ENCODE results near the gene OCA2. TPM values are rescaled to one million over a fixed set of nuclear protein-coding genes. Genes with fewer than 3 reads are reported as not detected.

Gene OCA2
- total and polyA plus RNA-seq, 2 of the 13 experiments (the other 11 are each of a cell fraction or from before 2014, with no cell fraction given): 0.02 to 0.05 TPM

DNA sequence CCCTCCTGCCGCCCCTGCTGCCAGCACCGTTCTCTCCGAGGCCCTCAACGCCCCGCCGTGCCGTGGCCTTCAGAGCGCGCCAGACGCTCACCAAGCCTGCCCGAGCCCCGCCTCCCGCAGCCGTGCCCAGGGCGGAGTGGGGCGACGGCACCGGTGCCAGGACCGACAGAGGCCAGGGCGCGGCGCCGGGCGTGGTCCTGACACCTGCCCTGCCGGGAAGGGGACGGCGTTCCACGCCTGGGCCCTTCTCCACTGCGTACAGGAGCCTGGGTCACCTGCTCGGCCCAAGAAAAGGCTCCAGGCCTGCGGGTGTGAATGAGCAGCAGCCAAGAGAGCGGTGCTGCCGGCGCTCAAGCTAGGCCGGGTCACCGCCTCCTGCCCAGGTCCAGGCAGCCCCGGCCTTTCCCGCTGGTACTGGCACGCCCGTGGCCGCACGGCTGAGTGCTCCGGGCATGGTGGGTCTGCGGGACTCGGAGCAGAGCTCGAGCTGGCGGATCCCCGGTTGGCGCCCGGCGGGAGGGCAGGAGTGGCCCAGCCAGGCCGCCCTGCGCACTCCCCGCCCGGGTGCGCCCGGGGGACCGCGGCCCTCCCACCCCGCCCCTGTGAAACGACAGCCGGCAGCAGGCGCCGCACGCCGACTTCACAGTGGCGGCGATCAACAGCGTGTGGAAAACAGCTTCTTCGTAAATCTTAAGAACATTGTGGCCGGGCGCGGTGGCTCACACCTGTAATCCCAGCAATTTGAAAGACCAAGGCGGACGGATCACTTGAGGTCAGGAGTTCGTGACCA lies 4.2 kb downstream of the OCA2 start (continued):
- TF ChIP-seq, protein P1, sequence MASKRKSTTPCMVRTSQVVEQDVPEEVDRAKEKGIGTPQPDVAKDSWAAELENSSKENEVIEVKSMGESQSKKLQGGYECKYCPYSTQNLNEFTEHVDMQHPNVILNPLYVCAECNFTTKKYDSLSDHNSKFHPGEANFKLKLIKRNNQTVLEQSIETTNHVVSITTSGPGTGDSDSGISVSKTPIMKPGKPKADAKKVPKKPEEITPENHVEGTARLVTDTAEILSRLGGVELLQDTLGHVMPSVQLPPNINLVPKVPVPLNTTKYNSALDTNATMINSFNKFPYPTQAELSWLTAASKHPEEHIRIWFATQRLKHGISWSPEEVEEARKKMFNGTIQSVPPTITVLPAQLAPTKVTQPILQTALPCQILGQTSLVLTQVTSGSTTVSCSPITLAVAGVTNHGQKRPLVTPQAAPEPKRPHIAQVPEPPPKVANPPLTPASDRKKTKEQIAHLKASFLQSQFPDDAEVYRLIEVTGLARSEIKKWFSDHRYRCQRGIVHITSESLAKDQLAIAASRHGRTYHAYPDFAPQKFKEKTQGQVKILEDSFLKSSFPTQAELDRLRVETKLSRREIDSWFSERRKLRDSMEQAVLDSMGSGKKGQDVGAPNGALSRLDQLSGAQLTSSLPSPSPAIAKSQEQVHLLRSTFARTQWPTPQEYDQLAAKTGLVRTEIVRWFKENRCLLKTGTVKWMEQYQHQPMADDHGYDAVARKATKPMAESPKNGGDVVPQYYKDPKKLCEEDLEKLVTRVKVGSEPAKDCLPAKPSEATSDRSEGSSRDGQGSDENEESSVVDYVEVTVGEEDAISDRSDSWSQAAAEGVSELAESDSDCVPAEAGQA (IDR thresholded peaks at IDR 0.05; ENCODE audit: low read depth): no peak
- TF ChIP-seq, protein P1 (CRISPR knock-in tag; IDR thresholded peaks at IDR 0.05; ENCODE audit: borderline replicate concordance): no peak
- TF ChIP-seq, protein P2, sequence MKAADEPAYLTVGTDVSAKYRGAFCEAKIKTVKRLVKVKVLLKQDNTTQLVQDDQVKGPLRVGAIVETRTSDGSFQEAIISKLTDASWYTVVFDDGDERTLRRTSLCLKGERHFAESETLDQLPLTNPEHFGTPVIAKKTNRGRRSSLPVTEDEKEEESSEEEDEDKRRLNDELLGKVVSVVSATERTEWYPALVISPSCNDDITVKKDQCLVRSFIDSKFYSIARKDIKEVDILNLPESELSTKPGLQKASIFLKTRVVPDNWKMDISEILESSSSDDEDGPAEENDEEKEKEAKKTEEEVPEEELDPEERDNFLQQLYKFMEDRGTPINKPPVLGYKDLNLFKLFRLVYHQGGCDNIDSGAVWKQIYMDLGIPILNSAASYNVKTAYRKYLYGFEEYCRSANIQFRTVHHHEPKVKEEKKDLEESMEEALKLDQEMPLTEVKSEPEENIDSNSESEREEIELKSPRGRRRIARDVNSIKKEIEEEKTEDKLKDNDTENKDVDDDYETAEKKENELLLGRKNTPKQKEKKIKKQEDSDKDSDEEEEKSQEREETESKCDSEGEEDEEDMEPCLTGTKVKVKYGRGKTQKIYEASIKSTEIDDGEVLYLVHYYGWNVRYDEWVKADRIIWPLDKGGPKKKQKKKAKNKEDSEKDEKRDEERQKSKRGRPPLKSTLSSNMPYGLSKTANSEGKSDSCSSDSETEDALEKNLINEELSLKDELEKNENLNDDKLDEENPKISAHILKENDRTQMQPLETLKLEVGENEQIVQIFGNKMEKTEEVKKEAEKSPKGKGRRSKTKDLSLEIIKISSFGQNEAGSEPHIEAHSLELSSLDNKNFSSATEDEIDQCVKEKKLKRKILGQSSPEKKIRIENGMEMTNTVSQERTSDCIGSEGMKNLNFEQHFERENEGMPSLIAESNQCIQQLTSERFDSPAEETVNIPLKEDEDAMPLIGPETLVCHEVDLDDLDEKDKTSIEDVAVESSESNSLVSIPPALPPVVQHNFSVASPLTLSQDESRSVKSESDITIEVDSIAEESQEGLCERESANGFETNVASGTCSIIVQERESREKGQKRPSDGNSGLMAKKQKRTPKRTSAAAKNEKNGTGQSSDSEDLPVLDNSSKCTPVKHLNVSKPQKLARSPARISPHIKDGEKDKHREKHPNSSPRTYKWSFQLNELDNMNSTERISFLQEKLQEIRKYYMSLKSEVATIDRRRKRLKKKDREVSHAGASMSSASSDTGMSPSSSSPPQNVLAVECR (CRISPR knock-in tag; IDR thresholded peaks at IDR 0.05; ENCODE audit: borderline replicate concordance): no peak

Data from HepG2 (cell line).